Uterus (tissue), 2 donors: ENCODE data around the gene CYP3A5.

ENCODE experiments used
- POLR2A ChIP-seq, 2 donors: fragments of 450-650 bp; IDR thresholded peaks; one replicate each; pipeline ENCODE4 v1.6.1; 2016; ENCODE audit warnings: antibody characterized with exemption in 2 of 2, mild to moderate bottlenecking in 1 of 2, moderate library complexity in 1 of 2
- TF ChIP-seq, protein P1 (sequence below), 4 experiments: fragments of 200-600 bp in 2 of 4; fragments of 450-650 bp in 2 of 4; sonication (generic) in 2 of 4; IDR thresholded peaks; one replicate each; pipeline ENCODE4 v1.5.1; 2016 to 2019; ENCODE audit warnings: antibody characterized with exemption in 4 of 4, mild to moderate bottlenecking in 2 of 4, moderate library complexity in 1 of 4

DNA sequence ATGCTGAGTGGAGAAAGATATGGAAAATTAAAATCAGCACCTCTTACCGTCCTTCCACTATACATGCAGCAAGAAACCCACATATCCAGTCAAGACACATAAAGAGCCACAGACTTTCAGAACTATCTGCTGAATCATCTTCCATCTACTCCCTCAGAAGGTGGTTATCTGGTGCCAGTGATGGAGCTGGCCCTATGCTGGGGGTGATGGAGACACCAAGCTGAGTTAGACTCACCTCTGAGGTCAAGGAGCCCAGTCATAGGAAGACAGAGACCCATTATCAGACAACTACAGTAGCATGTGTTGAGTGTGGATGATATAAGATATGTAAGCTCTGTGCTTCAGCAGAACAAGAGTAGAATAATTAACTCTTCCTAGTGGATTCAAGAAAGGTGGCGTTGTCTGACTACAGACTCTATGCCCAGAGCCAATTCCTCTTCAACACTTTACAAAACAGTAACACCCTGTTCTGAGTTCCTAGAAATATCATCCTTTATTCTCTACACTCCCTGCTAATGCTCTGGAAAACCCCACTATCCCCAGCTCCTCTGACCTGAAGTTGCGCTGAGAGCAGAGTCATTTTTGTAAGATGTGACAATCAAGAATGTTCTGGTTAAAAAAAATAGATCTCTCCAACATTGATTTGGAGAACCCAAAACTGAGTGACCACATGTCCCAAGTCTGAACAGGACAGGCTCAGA lies 14.3 kb downstream of the CYP3A5 start:
- TF ChIP-seq, protein P1, sequence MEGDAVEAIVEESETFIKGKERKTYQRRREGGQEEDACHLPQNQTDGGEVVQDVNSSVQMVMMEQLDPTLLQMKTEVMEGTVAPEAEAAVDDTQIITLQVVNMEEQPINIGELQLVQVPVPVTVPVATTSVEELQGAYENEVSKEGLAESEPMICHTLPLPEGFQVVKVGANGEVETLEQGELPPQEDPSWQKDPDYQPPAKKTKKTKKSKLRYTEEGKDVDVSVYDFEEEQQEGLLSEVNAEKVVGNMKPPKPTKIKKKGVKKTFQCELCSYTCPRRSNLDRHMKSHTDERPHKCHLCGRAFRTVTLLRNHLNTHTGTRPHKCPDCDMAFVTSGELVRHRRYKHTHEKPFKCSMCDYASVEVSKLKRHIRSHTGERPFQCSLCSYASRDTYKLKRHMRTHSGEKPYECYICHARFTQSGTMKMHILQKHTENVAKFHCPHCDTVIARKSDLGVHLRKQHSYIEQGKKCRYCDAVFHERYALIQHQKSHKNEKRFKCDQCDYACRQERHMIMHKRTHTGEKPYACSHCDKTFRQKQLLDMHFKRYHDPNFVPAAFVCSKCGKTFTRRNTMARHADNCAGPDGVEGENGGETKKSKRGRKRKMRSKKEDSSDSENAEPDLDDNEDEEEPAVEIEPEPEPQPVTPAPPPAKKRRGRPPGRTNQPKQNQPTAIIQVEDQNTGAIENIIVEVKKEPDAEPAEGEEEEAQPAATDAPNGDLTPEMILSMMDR (IDR thresholded peaks at IDR 0.05): no peak
- no peak for TF ChIP-seq POLR2A (IDR thresholded peaks at IDR 0.05)
